DMS 273 (cell line): ENCODE data around the gene SLC39A5.

Experiments used
- DNase-seq: peaks from one replicate; lab custom pipeline; 2025; ENCODE audit not compliant: unreplicated experiment; lab: John Stamatoyannopoulos, UW

Gene SLC39A5

GRCh38 chr12:56212361-56212760 lies 17.5 kb upstream of the SLC39A5 start:
- DNase-seq, result no peak

GRCh38 chr12:56213878-56214277 lies 16.0 kb upstream of the SLC39A5 start:
- DNase-seq, result no peak

GRCh38 chr12:56216461-56216860 lies 13.4 kb upstream of the SLC39A5 start:
- DNase-seq, result peak; percentile 49

GRCh38 chr12:56219840-56220239 lies 10.0 kb upstream of the SLC39A5 start:
- DNase-seq, result no peak

- no peak for DNase-seq
Measured at GRCh38 chr12:56220611-56221231, 9.1 kb upstream of the SLC39A5 start.

- DNase-seq, result peak; percentile 63
Measured at GRCh38 chr12:56221232-56221756, 8.6 kb upstream of the SLC39A5 start.

GRCh38 chr12:56221757-56222530 lies 7.9 kb upstream of the SLC39A5 start, which contains the start of gene RNF41:
TSS of gene RNF41 (minus strand) at chr12:56221922. CDS start at chr12:56214047, 7,875 bp downstream.
- peak; percentile 97 for DNase-seq

- DNase-seq, result no peak
Measured at GRCh38 chr12:56222531-56222895, 7.3 kb upstream of the SLC39A5 start.

- DNase-seq, result no peak
Measured at GRCh38 chr12:56223571-56224101, 6.2 kb upstream of the SLC39A5 start.

- DNase-seq, result peak; percentile 98
Measured at GRCh38 chr12:56224102-56224701, 5.6 kb upstream of the SLC39A5 start, which contains the start of gene NABP2. TSS of gene NABP2 (plus strand) at chr12:56224342. CDS start at chr12:56224857, 515 bp downstream.

- no peak for DNase-seq
Measured at GRCh38 chr12:56224954-56225353, 4.9 kb upstream of the SLC39A5 start.

- no peak for DNase-seq
Measured at GRCh38 chr12:56229082-56229481, 769 bp upstream of the SLC39A5 start.

- DNase-seq, result no peak
Measured at GRCh38 chr12:56230432-56231183, 757 bp downstream of the SLC39A5 start.

GRCh38 chr12:56231184-56231582 lies 1.3 kb downstream of the SLC39A5 start:
- DNase-seq, result no peak

GRCh38 chr12:56234746-56235436 lies 5.0 kb downstream of the SLC39A5 start:
- DNase-seq, result no peak

- no peak for DNase-seq
Measured at GRCh38 chr12:56236091-56236490, 6.2 kb downstream of the SLC39A5 start.

- no peak for DNase-seq
Measured at GRCh38 chr12:56236985-56237384, 7.1 kb downstream of the SLC39A5 start.

- DNase-seq, result no peak
Measured at GRCh38 chr12:56237552-56237951, 7.7 kb downstream of the SLC39A5 start.

- DNase-seq, result no peak
Measured at GRCh38 chr12:56241424-56242303, 11.8 kb downstream of the SLC39A5 start.
